Stromal cell of bone marrow (primary cell): Measurements from ENCODE around the gene ETFA.
A peak's percentile ranks its signal among the peaks of the same experiment; 100 is the strongest.
"Not testable (repeated sequence)": the region's sequence is repeated elsewhere in the genome, so short reads cannot be mapped to it uniquely, and the experiment has no call there.

Source experiments
- DNase-seq: peaks from one replicate; pipeline ENCODE4 v3.0.0-alpha.2; 2012; ENCODE audit warnings: low read depth

The ETFA gene

GRCh38 chr15:76270876-76271275, 40.4 kb downstream of the ETFA start:
- no peak for DNase-seq

GRCh38 chr15:76267077-76267476, 44.2 kb downstream of the ETFA start:
- DNase-seq, result no peak

GRCh38 chr15:76265769-76266168, 45.5 kb downstream of the ETFA start:
- not testable (repeated sequence) for DNase-seq

GRCh38 chr15:76260246-76260938, 50.9 kb downstream of the ETFA start:
- DNase-seq, result no peak

- DNase-seq, result no peak
Observed at GRCh38 chr15:76259392-76259791, 51.9 kb downstream of the ETFA start.

- DNase-seq, result no peak
Observed at GRCh38 chr15:76258460-76258859, 52.8 kb downstream of the ETFA start.

- no peak for DNase-seq
Observed at GRCh38 chr15:76253691-76254473, 57.4 kb downstream of the ETFA start.

- DNase-seq, result no peak
Observed at GRCh38 chr15:76252249-76252648, 59.0 kb downstream of the ETFA start.

DNA sequence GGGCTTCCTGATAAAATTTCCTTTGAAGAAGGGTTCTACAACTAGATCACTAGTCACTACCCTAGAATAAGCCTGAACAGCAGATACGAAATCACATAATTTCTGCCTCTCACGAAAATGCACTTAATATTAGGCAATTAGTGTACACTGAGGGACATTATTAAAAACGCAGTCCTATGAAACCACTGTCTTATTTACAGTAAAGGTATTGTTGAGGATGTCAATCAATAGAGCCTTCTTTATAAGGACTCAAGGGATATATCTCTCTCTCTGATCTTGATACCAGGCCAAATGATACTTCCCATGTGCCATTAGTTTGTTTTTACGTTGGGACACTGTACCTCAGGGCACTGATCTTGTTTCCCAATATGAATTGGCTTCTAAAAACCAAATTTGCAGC, 59.6 kb downstream of the ETFA start:
- no peak for DNase-seq

GRCh38 chr15:76245072-76245610, 66.1 kb downstream of the ETFA start:
- no peak for DNase-seq

DNA sequence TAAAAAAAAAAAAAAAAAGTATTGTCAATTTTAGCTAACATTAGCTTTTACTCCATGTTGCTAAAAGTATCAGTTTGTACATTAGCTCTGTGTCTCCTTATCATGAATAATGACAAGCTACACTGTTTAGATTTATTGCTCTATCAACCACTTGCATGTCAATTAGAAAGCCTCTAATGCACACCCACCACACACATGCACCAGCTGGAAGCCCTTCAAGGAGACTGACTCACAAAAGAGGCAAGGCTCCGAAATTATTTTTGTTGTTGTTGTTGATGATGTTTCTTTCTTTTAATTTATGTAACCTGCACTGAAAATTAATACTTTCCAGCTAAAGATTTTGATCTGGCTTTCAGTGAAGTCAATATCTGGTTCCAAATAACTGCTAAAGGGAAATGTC, 71.5 kb downstream of the ETFA start:
- DNase-seq, result no peak

GRCh38 chr15:76236350-76236749, 74.9 kb downstream of the ETFA start:
- no peak for DNase-seq

- DNase-seq, result peak; percentile 22
Observed at GRCh38 chr15:76235186-76235826, 76.0 kb downstream of the ETFA start.

- DNase-seq, result no peak
Observed at GRCh38 chr15:76234337-76234889, 76.9 kb downstream of the ETFA start.

- no peak for DNase-seq
Observed at GRCh38 chr15:76233921-76234320, 77.3 kb downstream of the ETFA start.

GRCh38 chr15:76229266-76229665, 82.0 kb downstream of the ETFA start:
- no peak for DNase-seq

- DNase-seq, result no peak
Observed at GRCh38 chr15:76223521-76223920, 87.7 kb downstream of the ETFA start.

- no peak for DNase-seq
Observed at GRCh38 chr15:76222159-76222558, 89.1 kb downstream of the ETFA start.

GRCh38 chr15:76221085-76221767, 90.0 kb downstream of the ETFA start:
- DNase-seq, result no peak

GRCh38 chr15:76217882-76218217, 93.4 kb downstream of the ETFA start:
- no peak for DNase-seq

DNA sequence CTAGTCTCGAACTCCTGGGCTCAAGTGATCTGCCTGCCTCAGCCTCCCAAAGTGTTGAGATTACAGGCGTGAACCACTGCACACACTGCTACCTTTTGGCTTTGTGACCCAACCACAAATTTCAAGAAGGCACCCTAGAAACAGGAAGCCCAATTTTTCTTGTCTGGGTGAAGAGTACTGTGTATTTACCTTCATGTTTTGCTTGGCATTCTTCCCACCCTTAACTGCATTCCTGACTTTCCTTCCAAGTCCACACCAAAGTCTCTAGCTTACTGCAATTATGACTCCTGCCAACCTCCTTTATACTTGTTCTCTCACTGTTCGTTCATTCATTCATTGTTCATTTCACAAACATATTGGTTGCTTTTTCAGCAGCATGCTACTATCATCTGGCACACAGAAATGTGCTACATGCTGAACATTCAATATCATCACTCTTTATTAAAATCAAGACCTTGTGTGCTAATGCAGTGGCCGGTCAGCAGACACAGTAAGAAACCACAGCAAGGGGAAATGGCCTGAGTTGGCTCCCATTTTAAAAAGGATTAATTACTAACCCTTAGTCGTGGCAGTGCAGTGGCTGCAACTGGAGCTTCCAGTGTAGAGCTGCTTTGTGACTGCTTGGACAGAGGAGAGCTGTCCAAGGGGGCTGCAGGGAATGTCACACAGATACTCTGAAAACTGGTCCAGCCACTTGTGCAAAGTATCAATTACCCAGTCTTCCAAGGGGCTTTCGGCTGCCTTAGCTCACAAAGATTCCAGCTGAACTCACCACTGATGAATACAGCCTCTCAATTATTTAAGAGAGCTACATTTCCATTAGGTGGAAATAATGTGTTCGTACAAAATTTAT, 94.0 kb downstream of the ETFA start:
- DNase-seq, result no peak
